H1 (cell line): ENCODE data around the gene ABHD16A. TPM values are rescaled to one million over a fixed set of nuclear protein-coding genes. Genes with fewer than 3 reads are reported as not detected.
A peak's percentile ranks its signal among the peaks of the same experiment; 100 is the strongest.

Experiments
- CTCF ChIA-PET: fragments of 300-600 bp; sonication (Branson Sonifier 250); formaldehyde crosslinking; loops from one replicate; lab custom pipeline; 2021; ENCODE audit not compliant: partially characterized antibody; lab: Charles Lee
- POLR2A ChIA-PET: fragments of 300-600 bp; sonication (Branson Sonifier 250); formaldehyde crosslinking; loops from one replicate; lab custom pipeline; 2021; ENCODE audit warnings: inconsistent platforms; ENCODE audit not compliant: partially characterized antibody; lab: Charles Lee
- DNase-seq, 2 experiments: peaks; one replicate each; pipeline versions ENCODE4 v3.0.0 to v3.0.0-alpha.2; 2010 to 2022; ENCODE audit warnings: low spot score in 2 of 2, low read depth in 1 of 2, mixed read lengths in 1 of 2
- FAIRE-seq: peaks from 2 replicates; lab custom pipeline; 2011; peaks lifted over from hg19 to GRCh38; lab: Jason Lieb, UNC
- H2AFZ ChIP-seq: 2 replicates; pipeline ENCODE4 v1.8.1; 2012; ENCODE audit warnings: low read length, inconsistent platforms
- H2AK5ac ChIP-seq: 2 replicates; pipeline ENCODE4 v1.6.1; 2013; ENCODE audit warnings: low read depth, low read length
- H2BK120ac ChIP-seq: replicated peaks from 2 replicates; pipeline ENCODE3; 2013; ENCODE audit warnings: low read depth, low read length, inconsistent platforms
- H2BK12ac ChIP-seq: 2 replicates; pipeline ENCODE4 v1.6.1; 2013; ENCODE audit warnings: low read depth, low read length
- H2BK15ac ChIP-seq: 2 replicates; pipeline ENCODE4 v1.6.1; 2013; ENCODE audit warnings: low read length
- H2BK20ac ChIP-seq: 2 replicates; pipeline ENCODE4 v1.6.1; 2013; ENCODE audit warnings: low read length
- H2BK5ac ChIP-seq: 2 replicates; pipeline ENCODE4 v1.6.1; 2013; ENCODE audit warnings: low read depth, low read length
- H3K14ac ChIP-seq: 2 replicates; pipeline ENCODE4 v1.6.1; 2013; ENCODE audit warnings: inconsistent platforms; ENCODE audit not compliant: insufficient read length
- H3K18ac ChIP-seq: 2 replicates; pipeline ENCODE4 v1.6.1; 2013; ENCODE audit warnings: low read length; ENCODE audit errors: extremely low read depth
- H3K23ac ChIP-seq: 2 replicates; pipeline ENCODE4 v1.6.1; 2013; ENCODE audit warnings: inconsistent platforms; ENCODE audit not compliant: insufficient read length
- H3K23me2 ChIP-seq: 2 replicates; pipeline ENCODE4 v1.6.1; 2013; ENCODE audit warnings: low read depth, low read length
- H3K27ac ChIP-seq: 2 replicates; pipeline ENCODE4 v1.6.1; 2011; ENCODE audit warnings: low read depth, low read length, inconsistent platforms
- H3K27me3 ChIP-seq, 4 experiments: replicated peaks in 1 of 4; 1 replicate in 1 of 4; 2 replicates in 3 of 4; pipeline versions ENCODE4 v1.6.1 to v1.8.1; 2011 to 2013; ENCODE audit warnings: low read length in 3 of 4, mild to moderate bottlenecking in 3 of 4, inconsistent platforms in 2 of 4, mixed read lengths in 2 of 4, moderate library complexity in 1 of 4; ENCODE audit not compliant: control insufficient read depth in 3 of 4, insufficient read depth in 3 of 4; ENCODE audit errors: extremely low read depth in 1 of 4
- H3K36me3 ChIP-seq, 4 experiments: 2 replicates each; pipeline versions ENCODE4 v1.6.1 to v1.8.1; 2011 to 2013; ENCODE audit warnings: mild to moderate bottlenecking in 4 of 4, low read length in 3 of 4, moderate library complexity in 2 of 4, control low read depth in 1 of 4, inconsistent platforms in 1 of 4; ENCODE audit not compliant: insufficient read depth in 4 of 4, control insufficient read depth in 2 of 4
- H3K4ac ChIP-seq: replicated peaks from 2 replicates; pipeline ENCODE3; 2013; ENCODE audit warnings: low read length, low read depth, mixed read lengths, inconsistent platforms; ENCODE audit not compliant: insufficient read length
- H3K4me1 ChIP-seq, 4 experiments: replicated peaks in 1 of 4; 1 replicate in 1 of 4; 2 replicates in 3 of 4; pipeline versions ENCODE4 v1.6.1 to v1.8.1; 2011 to 2013; ENCODE audit warnings: low read length in 3 of 4, inconsistent platforms in 2 of 4, mixed read lengths in 1 of 4; ENCODE audit not compliant: insufficient read depth in 4 of 4, control insufficient read depth in 3 of 4
- H3K4me2 ChIP-seq, 2 experiments: 2 replicates each; pipeline versions ENCODE4 v1.6.1 to v1.8.1; 2011 to 2013; ENCODE audit warnings: low read depth in 2 of 2, low read length in 2 of 2, control low read depth in 1 of 2, inconsistent platforms in 1 of 2, mild to moderate bottlenecking in 1 of 2; ENCODE audit not compliant: insufficient read depth in 1 of 2
- H3K4me3 ChIP-seq, 4 experiments: fragments of 200-600, 300-600 bp in 1 of 4; sonication (generic), shearing (Covaris generic), sonication (Bioruptor Twin) in 1 of 4; 2 replicates each; pipeline versions ENCODE4 v1.5.1 to v1.8.1; 2011 to 2016; ENCODE audit warnings: low read length in 4 of 4, low read depth in 3 of 4, control low read depth in 2 of 4, inconsistent platforms in 2 of 4, mild to moderate bottlenecking in 2 of 4, mixed read lengths in 1 of 4, moderate library complexity in 1 of 4; ENCODE audit not compliant: insufficient read depth in 2 of 4; ENCODE audit errors: extremely low read depth in 1 of 4
- H3K56ac ChIP-seq: replicated peaks from 2 replicates; pipeline ENCODE3; 2013; ENCODE audit warnings: low read depth, mild to moderate bottlenecking, mixed read lengths, low read length, inconsistent platforms; ENCODE audit not compliant: insufficient read length
- H3K79me1 ChIP-seq: 2 replicates; pipeline ENCODE4 v1.6.1; 2013; ENCODE audit warnings: low read depth, low read length, control low read depth
- H3K79me2 ChIP-seq, 2 experiments: 2 replicates each; pipeline versions ENCODE4 v1.6.1 to v1.8.1; 2012 to 2013; ENCODE audit warnings: low read length in 2 of 2, mild to moderate bottlenecking in 2 of 2, inconsistent platforms in 1 of 2; ENCODE audit not compliant: insufficient read depth in 2 of 2, control insufficient read depth in 1 of 2
- H3K9ac ChIP-seq, 4 experiments: replicated peaks in 1 of 4; 1 replicate in 1 of 4; 2 replicates in 3 of 4; pipeline versions ENCODE4 v1.6.1 to v1.8.1; 2011 to 2013; ENCODE audit warnings: low read depth in 3 of 4, low read length in 3 of 4, control low read depth in 2 of 4, mild to moderate bottlenecking in 2 of 4, moderate library complexity in 2 of 4, inconsistent platforms in 1 of 4; ENCODE audit errors: extremely low read depth in 1 of 4
- H3K9me3 ChIP-seq, 2 experiments: 2 replicates each; pipeline versions ENCODE4 v1.6.1 to v1.8.1; 2012 to 2013; ENCODE audit warnings: mild to moderate bottlenecking in 2 of 2, moderate library complexity in 2 of 2, control low read depth in 1 of 2, inconsistent platforms in 1 of 2, low read depth in 1 of 2, low read length in 1 of 2, mixed read lengths in 1 of 2; ENCODE audit not compliant: insufficient read depth in 2 of 2
- H4K20me1 ChIP-seq, 2 experiments: replicated peaks in 1 of 2; 2 replicates each; pipeline versions ENCODE3 to v1.8.1; 2011 to 2013; ENCODE audit warnings: inconsistent platforms in 2 of 2, low read length in 2 of 2, mild to moderate bottlenecking in 1 of 2; ENCODE audit not compliant: insufficient read depth in 2 of 2, control insufficient read depth in 1 of 2
- H4K5ac ChIP-seq: 2 replicates; pipeline ENCODE4 v1.6.1; 2013; ENCODE audit warnings: low read length, low read depth, mixed read lengths, inconsistent platforms; ENCODE audit not compliant: insufficient read length
- H4K8ac ChIP-seq: 2 replicates; pipeline ENCODE4 v1.8.0; 2013; ENCODE audit warnings: mild to moderate bottlenecking, moderate library complexity, low read length, inconsistent platforms; ENCODE audit not compliant: insufficient read depth; ENCODE audit errors: extremely low read depth
- H4K91ac ChIP-seq: replicated peaks from 2 replicates; pipeline ENCODE3; 2013; ENCODE audit warnings: low read length, mixed read lengths, inconsistent platforms; ENCODE audit not compliant: insufficient read length
- RAD21 ChIP-seq, 2 experiments: IDR thresholded peaks in 1 of 2; conservative IDR thresholded peaks in 1 of 2; 2 replicates each; pipeline ENCODE4 v1.6.1; 2011; ENCODE audit warnings: low read depth in 2 of 2, low read length in 2 of 2, improper control_type of control experiment in 1 of 2, inconsistent platforms in 1 of 2, mild to moderate bottlenecking in 1 of 2, moderate library complexity in 1 of 2
- TEAD4 ChIP-seq: IDR thresholded peaks from 2 replicates; pipeline ENCODE4 v1.6.1; 2012; ENCODE audit warnings: low read depth, low read length, inconsistent platforms, mixed read lengths
- WGBS, 2 experiments: shearing (Covaris generic) in 1 of 2; methylation state at CpG; one replicate each; pipeline versions ENCODE4 v1.1.6 to v1.1.7; 2013 to 2015; ENCODE audit warnings: low lambda C conversion rate in 2 of 2, mixed read lengths in 2 of 2, inconsistent platforms in 1 of 2, low coverage in 1 of 2, missing lambda C conversion rate in 1 of 2; ENCODE audit not compliant: insufficient replicate concordance in 2 of 2, insufficient coverage in 1 of 2, insufficient read length in 1 of 2; ENCODE audit errors: extremely low coverage in 1 of 2, missing lambda C conversion rate in 1 of 2; 5-methylcytosine and 5-hydroxymethylcytosine counted together
- polyA plus RNA-seq, 7 experiments: library from polyadenylated mRNA; depleted of rRNA in 3 of 7; stranded (reverse) in 5 of 7; unstranded in 2 of 7; fragments of >200 nt in 5 of 7; fragments of 200-250 nt in 2 of 7; gene quantifications; 1 replicate in 5 of 7; 2 replicates in 1 of 7; 4 replicates in 1 of 7; pipeline versions ENCODE4 v1.2.1 to v1.2.3, GENCODE V29; 2011 to 2013; ENCODE audit warnings: missing spikeins in 2 of 7, mixed read lengths in 2 of 7
- total RNA-seq: library from RNA; stranded (reverse); fragmentation: NEBNext Ultra II Directional; extraction: Animal tissue kit (Norgen Biotek cat#: 25700); gene quantifications from 2 replicates; pipeline ENCODE4 v1.2.1, GENCODE V29; 2021
- TF ChIP-seq, protein P1 (sequence below): IDR thresholded peaks from 2 replicates; pipeline ENCODE4 v1.6.1; 2012; ENCODE audit warnings: inconsistent platforms
- TF ChIP-seq, protein P2 (sequence below): IDR thresholded peaks from 2 replicates; pipeline ENCODE4 v1.6.1; 2012; ENCODE audit warnings: inconsistent platforms

The ABHD16A gene
- total and polyA plus RNA-seq, 2 of the 8 experiments (the other 6 are each of a cell fraction or from before 2014, with no cell fraction given), result 32.9 to 40.2 TPM

DNA sequence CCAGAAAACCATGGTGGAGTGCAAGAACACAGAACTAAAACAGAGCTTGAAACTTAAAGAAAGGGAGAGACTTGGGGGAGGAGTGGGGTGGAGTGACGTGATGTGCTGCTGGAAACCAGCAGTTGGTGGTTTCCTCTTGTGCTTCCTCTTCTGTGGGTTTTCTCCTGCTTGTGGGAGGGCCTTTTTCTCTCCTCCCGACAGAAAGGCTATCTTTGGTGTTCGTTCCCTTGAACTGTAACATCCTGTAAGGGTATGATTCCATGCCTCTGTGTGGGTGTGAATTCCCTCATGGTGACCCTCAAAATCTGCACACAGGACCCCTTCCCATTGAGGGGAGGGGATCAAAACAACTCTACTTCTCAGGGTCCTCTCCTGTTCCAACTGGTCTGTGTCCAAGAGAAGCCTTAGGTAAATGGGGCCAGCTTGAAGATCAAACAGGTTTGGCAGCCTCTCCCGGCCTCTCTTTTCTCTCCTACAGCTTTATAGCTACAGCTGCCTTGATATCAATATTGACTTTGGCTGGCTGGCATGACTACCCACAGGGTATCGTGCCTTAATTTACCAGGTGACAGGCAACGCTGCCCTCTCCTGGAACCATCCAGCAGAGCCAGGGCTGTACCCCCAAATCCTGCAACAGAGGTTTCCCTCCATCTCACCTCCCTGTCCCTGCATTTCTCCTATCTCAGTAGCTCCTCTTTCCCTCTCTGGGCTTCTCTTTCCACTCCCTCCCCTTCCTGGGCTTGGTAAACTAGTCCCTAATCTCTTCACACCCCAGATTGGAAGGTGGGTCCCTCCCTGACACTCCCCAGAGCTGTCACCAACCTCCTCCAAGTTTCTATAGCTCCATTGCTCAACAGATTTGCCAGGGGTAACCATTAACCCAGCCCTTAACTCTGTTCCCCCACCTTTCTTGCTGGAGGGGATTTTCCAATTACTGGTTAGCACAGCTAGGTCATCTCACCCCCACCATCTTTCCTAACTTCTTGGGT lies 35.2 kb upstream of the ABHD16A start:
- Histone ChIP-seq H3K56ac (peak overlapping the region; percentile 5), H3K36me3 (peaks cover 5 to 21% (median 8%) of the 10 kb centered on the region in 4 experiments; a peak in 7 of 8 replicates), H2BK5ac (peak overlapping the region; percentile 86; the same call in 1 of the 2 replicates), H4K5ac (no peak overlapping the region), H3K4ac (peak overlapping the region; percentile 28), H3K4me2 (peak overlapping the region; percentile 52 to 99; a peak in 3 of 4 replicates), H2BK120ac (peak overlapping the region; percentile 19), H3K23me2 (peaks cover 20% of the 10 kb centered on the region), H3K27ac (0 out of 2 replicates have a peak overlapping the region, but pooled peaks have one; percentile 31), H4K91ac (peak overlapping the region; percentile 67), H2AK5ac (0 out of 2 replicates have a peak overlapping the region, but pooled peaks have one; percentile 3), H2BK12ac (peak overlapping the region; percentile 98; the same call in 1 of the 2 replicates), H3K79me1 (peaks cover 8% of the 10 kb centered on the region; the same call in 1 of the 2 replicates), H3K23ac (no peak overlapping the region), H3K79me2 (peaks cover 0 to 26% of the 10 kb centered on the region in 2 experiments; a peak in 2 of 4 replicates), H2AFZ (peak overlapping the region; percentile 86; the same call in 1 of the 2 replicates), H4K8ac (no peak overlapping the region), H4K20me1 (peaks cover 4% of the 10 kb centered on the region in 2 experiments), H3K18ac (peak overlapping the region; percentile 55), H3K9ac (peak overlapping the region in 2 of 4 experiments; percentile 35 to 46; a peak in 1 of 7 replicates), H3K9me3 (no peaks in the 10 kb centered on the region; a peak in 1 of 4 replicates), H2BK15ac (peak overlapping the region; percentile 93), H3K27me3 (no peaks in the 10 kb centered on the region), H2BK20ac (peak overlapping the region; percentile 90; the same call in 1 of the 2 replicates), H3K14ac (no peak overlapping the region), H3K4me3 (peak overlapping the region in 1 of 4 experiments; percentile 82; a peak in 1 of 8 replicates), H3K4me1 (peaks cover 23 to 29% (median 25%) of the 10 kb centered on the region in 4 experiments)
- WGBS, 2 experiments, result 56% methylated on average over 6 of the region's 6 CpGs; no CpG with 5 or more reads in 1 of the 2 experiments
- CTCF ChIA-PET, result interaction anchor here (0.6 to 5.9 kb wide), 29 partner anchors 10 to 192 kb away, joined by 3 to 52 read pairs (median 4); partner anchors contain the start of genes APOM, ATP6V1G2, DDAH2 and HSPA1B
- no peak for FAIRE-seq
- POLR2A ChIA-PET, result interaction anchor here (0.6 to 8.7 kb wide), 24 partner anchors 8 to 390 kb away, joined by 3 to 73 read pairs (median 6); partner anchors contain the start of genes ABHD16A, ATF6B, BAG6 and DDAH2
- DNase-seq, result no peak
- TF ChIP-seq TEAD4 (no peak), RAD21 (IDR thresholded peaks at IDR 0.05 in 1 of 2, conservative IDR thresholded peaks at IDR 0.05 in 1 of 2; ENCODE audit: low read depth in 2 of 2, low read length in 2 of 2) (peak; percentile 63 to 65)
- TF ChIP-seq, protein P1, sequence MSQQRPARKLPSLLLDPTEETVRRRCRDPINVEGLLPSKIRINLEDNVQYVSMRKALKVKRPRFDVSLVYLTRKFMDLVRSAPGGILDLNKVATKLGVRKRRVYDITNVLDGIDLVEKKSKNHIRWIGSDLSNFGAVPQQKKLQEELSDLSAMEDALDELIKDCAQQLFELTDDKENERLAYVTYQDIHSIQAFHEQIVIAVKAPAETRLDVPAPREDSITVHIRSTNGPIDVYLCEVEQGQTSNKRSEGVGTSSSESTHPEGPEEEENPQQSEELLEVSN, result 0 out of 2 replicates have a peak, but pooled peaks have one; percentile 8
- TF ChIP-seq, protein P2, sequence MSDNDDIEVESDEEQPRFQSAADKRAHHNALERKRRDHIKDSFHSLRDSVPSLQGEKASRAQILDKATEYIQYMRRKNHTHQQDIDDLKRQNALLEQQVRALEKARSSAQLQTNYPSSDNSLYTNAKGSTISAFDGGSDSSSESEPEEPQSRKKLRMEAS, result no peak
